ENCODE results near the gene DUS2. TPM values are rescaled to one million over a fixed set of nuclear protein-coding genes. Genes with fewer than 3 reads are reported as not detected.
"Not testable (repeated sequence)": the region's sequence is repeated elsewhere in the genome, so short reads cannot be mapped to it uniquely, and the experiment has no call there.

DUS2 gene
- total RNA-seq, 1 experiment from 2014 or later = 19.9 TPM

DNA sequence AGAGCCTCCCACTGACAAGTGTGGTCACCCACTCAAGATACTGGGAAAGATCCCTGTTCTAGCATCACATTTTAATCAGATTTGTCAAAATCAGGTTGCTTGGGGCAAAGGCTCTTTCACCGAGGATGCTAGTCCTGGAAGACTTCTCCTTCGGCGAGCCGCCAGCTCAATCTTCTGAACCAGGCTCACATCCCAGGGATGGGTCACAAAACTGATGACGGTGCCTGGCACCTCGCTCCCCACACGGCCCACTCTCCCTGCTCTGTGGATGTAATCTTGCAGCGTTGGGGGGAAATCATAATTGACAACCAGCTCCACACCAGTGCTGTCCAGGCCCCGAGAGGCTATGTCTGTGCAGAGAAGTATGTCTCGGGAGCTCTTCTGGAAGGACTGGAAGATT lies 1.6 kb upstream of the DUS2 start:
- H3K9me3 ChIP-seq (ENCODE audit: low read length) = no peaks in the 10 kb centered on the region
- H2AFZ ChIP-seq (ENCODE audit: low read length) = no peak overlapping the region
- no peaks in the 10 kb centered on the region for H4K20me1 ChIP-seq (ENCODE audit: low read length)
- peak overlapping the region; percentile 100 for H3K4me2 ChIP-seq (ENCODE audit: low read length)
- no peak for TF ChIP-seq EZH2 (IDR thresholded peaks at IDR 0.05; ENCODE audit: low read length, unreplicated experiment)
- TF ChIP-seq, protein P1, sequence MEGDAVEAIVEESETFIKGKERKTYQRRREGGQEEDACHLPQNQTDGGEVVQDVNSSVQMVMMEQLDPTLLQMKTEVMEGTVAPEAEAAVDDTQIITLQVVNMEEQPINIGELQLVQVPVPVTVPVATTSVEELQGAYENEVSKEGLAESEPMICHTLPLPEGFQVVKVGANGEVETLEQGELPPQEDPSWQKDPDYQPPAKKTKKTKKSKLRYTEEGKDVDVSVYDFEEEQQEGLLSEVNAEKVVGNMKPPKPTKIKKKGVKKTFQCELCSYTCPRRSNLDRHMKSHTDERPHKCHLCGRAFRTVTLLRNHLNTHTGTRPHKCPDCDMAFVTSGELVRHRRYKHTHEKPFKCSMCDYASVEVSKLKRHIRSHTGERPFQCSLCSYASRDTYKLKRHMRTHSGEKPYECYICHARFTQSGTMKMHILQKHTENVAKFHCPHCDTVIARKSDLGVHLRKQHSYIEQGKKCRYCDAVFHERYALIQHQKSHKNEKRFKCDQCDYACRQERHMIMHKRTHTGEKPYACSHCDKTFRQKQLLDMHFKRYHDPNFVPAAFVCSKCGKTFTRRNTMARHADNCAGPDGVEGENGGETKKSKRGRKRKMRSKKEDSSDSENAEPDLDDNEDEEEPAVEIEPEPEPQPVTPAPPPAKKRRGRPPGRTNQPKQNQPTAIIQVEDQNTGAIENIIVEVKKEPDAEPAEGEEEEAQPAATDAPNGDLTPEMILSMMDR (conservative IDR thresholded peaks at IDR 0.05; ENCODE audit: low read depth, low read length) = no peak
- no peak for TF ChIP-seq EZH2phosphoT487 (IDR thresholded peaks at IDR 0.05; ENCODE audit: borderline replicate concordance, low read length)
- H3K27ac ChIP-seq (ENCODE audit: low read length) = no peak overlapping the region
- DNase-seq (no peak), ATAC-seq (no peak)
- H3K27me3 ChIP-seq (ENCODE audit: low read length) = no peaks in the 10 kb centered on the region
- H3F3A ChIP-seq (ENCODE audit: low read length, unreplicated experiment) = no peaks in the 10 kb centered on the region
- H3K4me1 ChIP-seq (ENCODE audit: insufficient read depth, low read length) = peaks cover 5% of the 10 kb centered on the region; the same call in 1 of the 2 replicates
- POLR2A ChIA-PET (ENCODE audit: unreplicated experiment) = no interaction called here
- H3K9me2 ChIP-seq (replicated peaks; ENCODE audit: low read length) = no peaks in the 10 kb centered on the region
- H3K9ac ChIP-seq (ENCODE audit: low read length) = no peak overlapping the region
- H3K79me2 ChIP-seq (ENCODE audit: low read length) = peaks cover 39% of the 10 kb centered on the region
- CTCF ChIA-PET = no interaction called here
- H3K36me3 ChIP-seq (ENCODE audit: low read depth, low read length) = no peaks in the 10 kb centered on the region
- no TSS peak for BruUV-seq (replicated peaks)
- peak overlapping the region; percentile 100 for H3K4me3 ChIP-seq (ENCODE audit: low read length)
- intact Hi-C loops (cut with micrococcal nuclease) = no loop called here

DNA sequence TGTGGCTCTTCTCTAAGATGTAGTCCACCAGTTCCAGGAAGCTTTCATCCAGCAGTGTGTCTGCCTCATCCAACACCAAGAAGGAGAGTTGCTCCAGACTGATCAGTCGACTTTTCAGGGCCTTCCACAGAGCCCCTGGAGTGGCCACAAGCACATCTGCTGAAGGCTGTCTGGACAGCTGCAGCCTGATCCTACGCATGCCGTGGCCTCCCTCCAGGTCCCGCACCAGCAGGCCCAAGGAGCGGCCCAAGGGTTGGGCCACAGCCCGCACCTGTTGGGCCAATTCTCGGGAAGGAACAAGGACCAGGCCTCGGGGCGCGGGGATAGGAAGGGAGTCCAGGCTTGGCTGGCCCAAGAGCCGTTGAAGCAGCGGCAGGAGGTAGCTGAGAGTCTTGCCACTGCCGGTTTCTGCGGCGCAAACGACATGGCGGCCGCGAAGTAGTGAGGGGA lies 781 bp upstream of the DUS2 start:
- TF ChIP-seq EZH2phosphoT487 (IDR thresholded peaks at IDR 0.05; ENCODE audit: borderline replicate concordance, low read length) (no peak), EZH2 (IDR thresholded peaks at IDR 0.05; ENCODE audit: low read length, unreplicated experiment) (no peak)
- TF ChIP-seq, protein P1 (conservative IDR thresholded peaks at IDR 0.05; ENCODE audit: low read depth, low read length) = no peak
- H3K27me3 ChIP-seq (ENCODE audit: low read length) = no peaks in the 10 kb centered on the region
- no peak for DNase-seq
- CTCF ChIA-PET = interaction anchor here (0.9 kb wide), 1 partner anchor 18 kb away, joined by 3 read pairs; no protein-coding TSS in a partner anchor
- no peaks in the 10 kb centered on the region for H3K36me3 ChIP-seq (ENCODE audit: low read depth, low read length)
- H3K79me2 ChIP-seq (ENCODE audit: low read length) = peaks cover 39% of the 10 kb centered on the region
- H2AFZ ChIP-seq (ENCODE audit: low read length) = peak overlapping the region; percentile 94
- H3K27ac ChIP-seq (ENCODE audit: low read length) = peak overlapping the region; percentile 31; the same call in 1 of the 2 replicates
- intact Hi-C loops (cut with micrococcal nuclease) = no loop called here
- no TSS peak for BruUV-seq (replicated peaks)
- H3K9me2 ChIP-seq (replicated peaks; ENCODE audit: low read length) = no peaks in the 10 kb centered on the region
- H3K4me3 ChIP-seq (ENCODE audit: low read length) = peak overlapping the region; percentile 100
- H3K4me2 ChIP-seq (ENCODE audit: low read length) = peak overlapping the region; percentile 100
- POLR2A ChIA-PET (ENCODE audit: unreplicated experiment) = no interaction called here
- no peaks in the 10 kb centered on the region for H3K9me3 ChIP-seq (ENCODE audit: low read length)
- no peaks in the 10 kb centered on the region for H4K20me1 ChIP-seq (ENCODE audit: low read length)
- H3K9ac ChIP-seq (ENCODE audit: low read length) = peak overlapping the region; percentile 97
- ATAC-seq = no peak
- H3F3A ChIP-seq (ENCODE audit: low read length, unreplicated experiment) = no peaks in the 10 kb centered on the region
- H3K4me1 ChIP-seq (ENCODE audit: insufficient read depth, low read length) = peaks cover 5% of the 10 kb centered on the region; the same call in 1 of the 2 replicates

DNA sequence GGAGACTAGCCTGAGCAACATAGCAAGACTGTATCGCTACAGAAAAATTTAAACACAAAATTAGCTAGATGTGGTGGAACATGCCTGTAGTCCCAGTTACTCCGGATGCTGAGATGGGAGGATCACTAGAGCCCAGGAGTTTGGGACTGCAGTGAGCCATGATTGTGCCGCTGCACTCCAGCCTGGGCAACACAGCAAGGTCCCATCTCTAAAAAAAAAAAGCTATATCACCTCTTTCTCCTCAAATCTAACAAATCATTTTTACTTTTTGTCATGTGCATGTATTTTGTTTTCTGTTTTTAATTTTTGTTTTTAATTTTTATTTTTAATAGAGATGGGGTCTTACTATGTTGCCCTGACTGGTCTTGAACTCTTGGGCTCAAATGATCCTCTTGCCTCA lies 5.9 kb downstream of the DUS2 start:
- no peaks in the 10 kb centered on the region for H3K27me3 ChIP-seq (ENCODE audit: low read length)
- H3K27ac ChIP-seq (ENCODE audit: low read length) = no peak overlapping the region
- no peak overlapping the region for H3K4me2 ChIP-seq (ENCODE audit: low read length)
- no peak overlapping the region for H2AFZ ChIP-seq (ENCODE audit: low read length)
- POLR2A ChIA-PET (ENCODE audit: unreplicated experiment) = no interaction called here
- no peaks in the 10 kb centered on the region for H3K9me3 ChIP-seq (ENCODE audit: low read length)
- no peak for DNase-seq
- ATAC-seq = no peak
- no peaks in the 10 kb centered on the region for H3K4me1 ChIP-seq (ENCODE audit: insufficient read depth, low read length)
- intact Hi-C loops (cut with micrococcal nuclease) = no loop called here
- H3K9ac ChIP-seq (ENCODE audit: low read length) = no peak overlapping the region
- no peak overlapping the region for H3K4me3 ChIP-seq (ENCODE audit: low read length)
- no TSS peak for BruUV-seq (replicated peaks)
- no peak for TF ChIP-seq EZH2 (IDR thresholded peaks at IDR 0.05; ENCODE audit: low read length, unreplicated experiment)
- TF ChIP-seq, protein P1 (conservative IDR thresholded peaks at IDR 0.05; ENCODE audit: low read depth, low read length) = no peak
- no peak for TF ChIP-seq EZH2phosphoT487 (IDR thresholded peaks at IDR 0.05; ENCODE audit: borderline replicate concordance, low read length)
- peaks cover 8% of the 10 kb centered on the region for H3K79me2 ChIP-seq (ENCODE audit: low read length)
- H3F3A ChIP-seq (ENCODE audit: low read length, unreplicated experiment) = no peaks in the 10 kb centered on the region
- CTCF ChIA-PET = no interaction called here
- H3K36me3 ChIP-seq (ENCODE audit: low read depth, low read length) = no peaks in the 10 kb centered on the region; the same call in 1 of the 2 replicates
- H3K9me2 ChIP-seq (replicated peaks; ENCODE audit: low read length) = no peaks in the 10 kb centered on the region
- no peaks in the 10 kb centered on the region for H4K20me1 ChIP-seq (ENCODE audit: low read length)

DNA sequence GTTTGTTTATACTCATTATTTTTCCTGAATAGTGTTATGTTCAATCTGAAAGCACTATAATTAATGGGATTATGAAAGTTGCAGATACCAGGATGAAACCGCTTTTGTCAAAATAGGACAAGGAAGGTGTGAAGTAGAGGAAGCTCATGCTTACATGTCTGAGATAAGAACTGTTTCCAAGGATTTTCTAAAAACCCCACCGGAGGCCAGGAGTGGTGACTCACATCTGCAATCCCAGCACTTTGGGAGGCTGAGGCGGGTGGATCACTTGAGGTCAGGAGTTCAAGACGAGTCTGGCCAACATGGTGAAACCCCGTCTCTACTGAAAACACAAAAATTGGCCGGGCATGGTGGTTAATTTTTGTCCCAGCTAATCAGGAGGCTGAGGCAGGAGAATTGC lies 7.0 kb downstream of the DUS2 start:
- H3K4me1 ChIP-seq (ENCODE audit: insufficient read depth, low read length); H3K4me2 ChIP-seq (ENCODE audit: low read length); H3K9ac ChIP-seq (ENCODE audit: low read length); H3K27ac ChIP-seq (ENCODE audit: low read length); H3K9me2 ChIP-seq (replicated peaks; ENCODE audit: low read length); CTCF ChIA-PET; intact Hi-C loops (cut with micrococcal nuclease); DNase-seq; H3K27me3 ChIP-seq (ENCODE audit: low read length); H2AFZ ChIP-seq (ENCODE audit: low read length); H3K79me2 ChIP-seq (ENCODE audit: low read length); H4K20me1 ChIP-seq (ENCODE audit: low read length); POLR2A ChIA-PET (ENCODE audit: unreplicated experiment); H3K4me3 ChIP-seq (ENCODE audit: low read length); H3F3A ChIP-seq (ENCODE audit: low read length, unreplicated experiment); H3K9me3 ChIP-seq (ENCODE audit: low read length); ATAC-seq; BruUV-seq (replicated peaks); H3K36me3 ChIP-seq (ENCODE audit: low read depth, low read length): not testable (repeated sequence)
